RWPE1 (cell line): Measurements from ENCODE around the gene CMYA5.

ENCODE experiments used
- CTCF ChIA-PET: fragments of 350-600 bp; sonication (Branson Sonifier 250); formaldehyde crosslinking; extraction: SDS; loops from one replicate; lab custom pipeline; 2021; lab: Yijun Ruan, JAX
- POLR2A ChIA-PET: fragments of 400-600 bp; formaldehyde crosslinking; extraction: SDS; loops from one replicate; lab custom pipeline; 2020; ENCODE audit warnings: antibody characterized with exemption; ENCODE audit not compliant: low non-redundant PET; lab: Yijun Ruan, JAX
- DNase-seq: peaks from one replicate; pipeline ENCODE4 v3.0.0; 2012; ENCODE audit warnings: low spot score
- H3K27ac ChIP-seq: fragments of 450-650 bp; 2 replicates; pipeline ENCODE4 v1.5.1; 2017
- CTCF ChIP-seq: fragments of 450-650 bp; conservative IDR thresholded peaks from 2 replicates; pipeline ENCODE4 v1.5.1; 2017; ENCODE audit warnings: low read depth, mild to moderate bottlenecking

Gene CMYA5

GRCh38 chr5:79809743-79810142 is 120.1 kb downstream of the CMYA5 start:
- H3K27ac ChIP-seq, result no peak overlapping the region

GRCh38 chr5:79811081-79811480 is 121.4 kb downstream of the CMYA5 start:
- ChIA-PET CTCF (no interaction called here), POLR2A (no interaction called here)
- no peak for TF ChIP-seq CTCF
- H3K27ac ChIP-seq, result no peak overlapping the region
- no peak for DNase-seq

More at GRCh38 chr5:79809743-79810142, 120.1 kb downstream of the CMYA5 start:
- TF ChIP-seq CTCF, result no peak
- CTCF ChIA-PET, result no interaction called here
- POLR2A ChIA-PET, result no interaction called here
- no peak for DNase-seq

- H3K27ac ChIP-seq, result no peak overlapping the region
- no peak for DNase-seq
- POLR2A ChIA-PET, result no interaction called here
- no peak for TF ChIP-seq CTCF
- CTCF ChIA-PET, result no interaction called here
These were observed 122.3 kb downstream of the CMYA5 start for GRCh38 chr5:79811904-79812303.

GRCh38 chr5:79814699-79815098 is 125.1 kb downstream of the CMYA5 start:
- ChIA-PET CTCF (interaction anchor here (0.6 kb wide), 1 partner anchor 674 kb away, joined by 7 read pairs; no protein-coding TSS in a partner anchor), POLR2A (no interaction called here)
- DNase-seq, result no peak
- no peak overlapping the region for H3K27ac ChIP-seq
- no peak for TF ChIP-seq CTCF

- CTCF ChIA-PET, result interaction anchor here (0.6 to 0.7 kb wide), 2 partner anchors 30 to 189 kb away, joined by 3 to 4 read pairs; no protein-coding TSS in a partner anchor
- no peak for DNase-seq
- no peak overlapping the region for H3K27ac ChIP-seq
- POLR2A ChIA-PET, result no interaction called here
- TF ChIP-seq CTCF, result no peak
These were observed 126.4 kb downstream of the CMYA5 start for GRCh38 chr5:79816014-79816413.

- ChIA-PET POLR2A (no interaction called here), CTCF (no interaction called here)
- no peak overlapping the region for H3K27ac ChIP-seq
- DNase-seq, result no peak
- no peak for TF ChIP-seq CTCF
These were observed 131.0 kb downstream of the CMYA5 start for GRCh38 chr5:79820648-79821047.
